HG03045 (cell line): ENCODE measurements around the gene ADGRG7.

Experiments used
- ATAC-seq: cut with Tn5 transposase; IDR thresholded peaks from one replicate; pipeline ENCODE4 v1.9.1; 2021; ENCODE audit warnings: mild to moderate bottlenecking, moderate library complexity; ENCODE audit not compliant: unreplicated experiment

ADGRG7 gene

GRCh38 chr3:100600181-100601042 lies 9.0 kb upstream of the ADGRG7 start:
- no peak for ATAC-seq

GRCh38 chr3:100602506-100603444 lies 6.6 kb upstream of the ADGRG7 start:
- peak; percentile 49 for ATAC-seq

GRCh38 chr3:100603469-100603868 lies 5.9 kb upstream of the ADGRG7 start:
- peak; percentile 34 for ATAC-seq

GRCh38 chr3:100605358-100605757 lies 4.0 kb upstream of the ADGRG7 start:
- no peak for ATAC-seq

- ATAC-seq: peak; percentile 65
Measured at GRCh38 chr3:100606894-100607512, 2.4 kb upstream of the ADGRG7 start.

- no peak for ATAC-seq
Measured at GRCh38 chr3:100609963-100610362, 562 bp downstream of the ADGRG7 start.

GRCh38 chr3:100611221-100611620 lies 1.8 kb downstream of the ADGRG7 start:
- ATAC-seq: no peak

GRCh38 chr3:100613721-100614390 lies 4.5 kb downstream of the ADGRG7 start:
- ATAC-seq: no peak

- no peak for ATAC-seq
Measured at GRCh38 chr3:100614941-100615340, 5.5 kb downstream of the ADGRG7 start.

GRCh38 chr3:100615684-100616083 lies 6.3 kb downstream of the ADGRG7 start:
- ATAC-seq: no peak

- ATAC-seq: no peak
Measured at GRCh38 chr3:100621251-100621650, 11.8 kb downstream of the ADGRG7 start.

- ATAC-seq: no peak
Measured at GRCh38 chr3:100627491-100627890, 18.1 kb downstream of the ADGRG7 start.

- ATAC-seq: no peak
Measured at GRCh38 chr3:100629421-100630127, 20.2 kb downstream of the ADGRG7 start.

- no peak for ATAC-seq
Measured at GRCh38 chr3:100630664-100631063, 21.3 kb downstream of the ADGRG7 start.

GRCh38 chr3:100631236-100631635 lies 21.8 kb downstream of the ADGRG7 start:
- no peak for ATAC-seq

GRCh38 chr3:100634493-100635272 lies 25.3 kb downstream of the ADGRG7 start:
- no peak for ATAC-seq

GRCh38 chr3:100635273-100635701 lies 25.9 kb downstream of the ADGRG7 start:
- ATAC-seq: no peak

GRCh38 chr3:100637197-100637631 lies 27.8 kb downstream of the ADGRG7 start:
- ATAC-seq: no peak

GRCh38 chr3:100640633-100641032 lies 31.2 kb downstream of the ADGRG7 start:
- no peak for ATAC-seq
